Panc1 (cell line): ENCODE results near the gene NIPAL3. TPM values are rescaled to one million over a fixed set of nuclear protein-coding genes. Genes with fewer than 3 reads are reported as not detected.

Experiments used
- ATAC-seq: fragments of 200-7000 bp; cut with Tn5 transposase; 2 replicates; pipeline ENCODE4 v1.9.1; 2020; ENCODE audit warnings: mild to moderate bottlenecking, moderate library complexity
- BruUV-seq: library from RNA; stranded (reverse); fragments of 400-500 nt; replicated peaks from 2 replicates; lab custom pipeline; 2021; lab: Mats Ljungman, UMichigan
- CTCF ChIA-PET: fragments of 300-600 bp; sonication (Branson Sonifier 250); formaldehyde crosslinking; loops from one replicate; lab custom pipeline; 2022; ENCODE audit warnings: antibody characterized with exemption; lab: Charles Lee
- POLR2A ChIA-PET: fragments of 300-600 bp; sonication (Branson Sonifier 250); formaldehyde crosslinking; loops from one replicate; lab custom pipeline; 2022; ENCODE audit warnings: antibody characterized with exemption; lab: Charles Lee
- DNase-seq: peaks from one replicate; pipeline ENCODE4 v3.0.0-alpha.2; 2010; ENCODE audit warnings: low read depth, low spot score
- H3K27ac ChIP-seq: 2 replicates; pipeline ENCODE4 v1.5.1; 2011; ENCODE audit warnings: mild to moderate bottlenecking, low read length, inconsistent platforms
- H3K27me3 ChIP-seq: fragments of 200-500 bp; sonication (Bioruptor generic); 2 replicates; pipeline ENCODE4 v1.6.0; 2014; ENCODE audit warnings: low read length, inconsistent platforms; ENCODE audit not compliant: control insufficient read depth, insufficient read depth
- H3K36me3 ChIP-seq: fragments of 200-500 bp; sonication (Bioruptor generic); 2 replicates; pipeline ENCODE4 v1.5.1; 2014; ENCODE audit warnings: inconsistent platforms, mild to moderate bottlenecking, low read length, moderate library complexity; ENCODE audit not compliant: control insufficient read depth, insufficient read depth
- H3K4me1 ChIP-seq: 2 replicates; pipeline ENCODE4 v1.5.1; 2011; ENCODE audit warnings: inconsistent platforms, mild to moderate bottlenecking, low read length, moderate library complexity; ENCODE audit not compliant: control insufficient read depth, insufficient read depth
- H3K4me3 ChIP-seq, 2 experiments: 2 replicates each; pipeline ENCODE4 v1.5.1; 2011 to 2012; ENCODE audit warnings: low read depth in 2 of 2, low read length in 2 of 2, mild to moderate bottlenecking in 2 of 2, inconsistent platforms in 1 of 2, moderate library complexity in 1 of 2
- H3K9me3 ChIP-seq: fragments of 200-500 bp; sonication (Bioruptor generic); 2 replicates; pipeline ENCODE4 v1.5.1; 2014; ENCODE audit warnings: low read depth, mild to moderate bottlenecking, inconsistent platforms, low read length, moderate library complexity; ENCODE audit not compliant: control insufficient read depth, insufficient read depth
- POLR2AphosphoS5 ChIP-seq: IDR thresholded peaks from 2 replicates; pipeline ENCODE4 v1.6.1; 2012; ENCODE audit warnings: mild to moderate bottlenecking, low read depth, low read length, moderate library complexity
- TCF7L2 ChIP-seq: IDR thresholded peaks from 2 replicates; pipeline ENCODE4 v1.6.1; 2011; ENCODE audit warnings: mild to moderate bottlenecking, low read depth, low read length, inconsistent platforms
- in situ Hi-C: cut with HindIII; loops from 2 replicates; pipeline ENCODE4 v1.10.0; 2016; ENCODE audit warnings: low sequenced_read_pairs, low pct_unique_long_range_greater_than_20kb
- intact Hi-C: fragments of 100-400 bp; cut with micrococcal nuclease; formaldehyde crosslinking; loops from one replicate; pipeline ENCODE4 v1.10.0; 2022; ENCODE audit not compliant: unreplicated experiment
- total RNA-seq: library from RNA; stranded (reverse); gene quantifications from one replicate; pipeline ENCODE4 v1.2.1, GENCODE V29; 2021; ENCODE audit not compliant: unreplicated experiment
- TF ChIP-seq, protein P1 (sequence below), 2 experiments: IDR thresholded peaks; 2 replicates each; pipeline ENCODE4 v1.6.1; 2011 to 2012; ENCODE audit warnings: low read depth in 2 of 2, control low read depth in 1 of 2, low read length in 1 of 2, mild to moderate bottlenecking in 1 of 2, moderate library complexity in 1 of 2; ENCODE audit not compliant: insufficient read depth in 1 of 2
- TF ChIP-seq, protein P2 (sequence below): fragments of 450-650 bp; IDR thresholded peaks from 2 replicates; pipeline ENCODE4 v1.5.1; 2017; ENCODE audit warnings: mild to moderate bottlenecking

NIPAL3 gene
- total RNA-seq, 1 experiment from 2014 or later, result 13.6 TPM

DNA sequence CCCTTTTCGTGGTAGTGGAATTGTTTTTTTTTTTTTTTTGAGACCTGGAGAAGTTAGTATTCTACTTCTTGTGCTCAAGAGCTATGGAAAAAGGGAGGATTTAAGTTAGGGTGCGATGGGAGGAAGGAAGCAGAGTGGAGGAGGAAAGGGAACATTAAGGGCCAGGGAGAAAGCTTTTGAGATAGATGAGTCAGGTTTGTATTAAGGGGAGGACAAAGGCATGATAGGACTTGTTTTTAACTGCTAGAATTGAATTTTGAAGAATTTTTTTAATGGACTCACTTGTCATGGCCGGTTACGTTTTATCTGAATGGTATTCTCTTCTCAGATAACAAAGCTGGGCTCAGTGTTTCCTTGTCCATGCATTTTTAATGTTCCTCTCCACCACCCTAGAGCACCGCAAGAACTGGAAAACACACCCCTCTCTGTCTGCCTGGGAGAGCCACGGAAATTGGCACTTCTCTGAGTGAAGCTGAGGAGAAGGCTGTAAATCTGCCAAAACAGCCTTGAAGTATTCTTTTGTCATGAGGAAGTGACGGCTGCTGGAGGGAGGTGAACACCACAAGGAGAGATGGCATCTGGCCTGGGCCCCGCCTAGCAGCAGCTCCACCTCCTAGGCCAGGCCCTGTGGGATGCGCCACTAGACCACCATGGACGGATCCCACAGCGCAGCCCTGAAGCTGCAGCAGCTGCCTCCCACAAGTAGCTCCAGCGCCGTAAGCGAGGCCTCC lies 3.5 kb downstream of the NIPAL3 start:
- H3K27ac ChIP-seq, result no peak overlapping the region
- H3K27me3 ChIP-seq, result no peaks in the 10 kb centered on the region
- in situ Hi-C loops, result no loop called here
- H3K4me3 ChIP-seq, result no peak overlapping the region
- intact Hi-C loops, result loop anchor here (10.0 kb wide), 1 partner anchor 216 kb away; no protein-coding TSS in a partner anchor
- no peak for DNase-seq
- ChIA-PET POLR2A (interaction anchor here (0.7 kb wide), 2 partner anchors 28 to 149 kb away, joined by 9 to 11 read pairs; no protein-coding TSS in a partner anchor), CTCF (interaction anchor here (0.6 kb wide), 1 partner anchor 66 kb away, joined by 4 read pairs; no protein-coding TSS in a partner anchor)
- H3K9me3 ChIP-seq, result no peaks in the 10 kb centered on the region
- peaks cover 17% of the 10 kb centered on the region; the same call in 1 of the 2 replicates for H3K4me1 ChIP-seq
- BruUV-seq, result no TSS peak
- ATAC-seq, result no peak
- H3K36me3 ChIP-seq, result no peaks in the 10 kb centered on the region; the same call in 1 of the 2 replicates
- TF ChIP-seq, protein P1, sequence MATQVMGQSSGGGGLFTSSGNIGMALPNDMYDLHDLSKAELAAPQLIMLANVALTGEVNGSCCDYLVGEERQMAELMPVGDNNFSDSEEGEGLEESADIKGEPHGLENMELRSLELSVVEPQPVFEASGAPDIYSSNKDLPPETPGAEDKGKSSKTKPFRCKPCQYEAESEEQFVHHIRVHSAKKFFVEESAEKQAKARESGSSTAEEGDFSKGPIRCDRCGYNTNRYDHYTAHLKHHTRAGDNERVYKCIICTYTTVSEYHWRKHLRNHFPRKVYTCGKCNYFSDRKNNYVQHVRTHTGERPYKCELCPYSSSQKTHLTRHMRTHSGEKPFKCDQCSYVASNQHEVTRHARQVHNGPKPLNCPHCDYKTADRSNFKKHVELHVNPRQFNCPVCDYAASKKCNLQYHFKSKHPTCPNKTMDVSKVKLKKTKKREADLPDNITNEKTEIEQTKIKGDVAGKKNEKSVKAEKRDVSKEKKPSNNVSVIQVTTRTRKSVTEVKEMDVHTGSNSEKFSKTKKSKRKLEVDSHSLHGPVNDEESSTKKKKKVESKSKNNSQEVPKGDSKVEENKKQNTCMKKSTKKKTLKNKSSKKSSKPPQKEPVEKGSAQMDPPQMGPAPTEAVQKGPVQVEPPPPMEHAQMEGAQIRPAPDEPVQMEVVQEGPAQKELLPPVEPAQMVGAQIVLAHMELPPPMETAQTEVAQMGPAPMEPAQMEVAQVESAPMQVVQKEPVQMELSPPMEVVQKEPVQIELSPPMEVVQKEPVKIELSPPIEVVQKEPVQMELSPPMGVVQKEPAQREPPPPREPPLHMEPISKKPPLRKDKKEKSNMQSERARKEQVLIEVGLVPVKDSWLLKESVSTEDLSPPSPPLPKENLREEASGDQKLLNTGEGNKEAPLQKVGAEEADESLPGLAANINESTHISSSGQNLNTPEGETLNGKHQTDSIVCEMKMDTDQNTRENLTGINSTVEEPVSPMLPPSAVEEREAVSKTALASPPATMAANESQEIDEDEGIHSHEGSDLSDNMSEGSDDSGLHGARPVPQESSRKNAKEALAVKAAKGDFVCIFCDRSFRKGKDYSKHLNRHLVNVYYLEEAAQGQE (IDR thresholded peaks at IDR 0.05; ENCODE audit: insufficient read depth in 1 of 2, low read depth in 2 of 2, low read length in 1 of 2), result no peak
- no peak for TF ChIP-seq TCF7L2
- TF ChIP-seq, protein P2, sequence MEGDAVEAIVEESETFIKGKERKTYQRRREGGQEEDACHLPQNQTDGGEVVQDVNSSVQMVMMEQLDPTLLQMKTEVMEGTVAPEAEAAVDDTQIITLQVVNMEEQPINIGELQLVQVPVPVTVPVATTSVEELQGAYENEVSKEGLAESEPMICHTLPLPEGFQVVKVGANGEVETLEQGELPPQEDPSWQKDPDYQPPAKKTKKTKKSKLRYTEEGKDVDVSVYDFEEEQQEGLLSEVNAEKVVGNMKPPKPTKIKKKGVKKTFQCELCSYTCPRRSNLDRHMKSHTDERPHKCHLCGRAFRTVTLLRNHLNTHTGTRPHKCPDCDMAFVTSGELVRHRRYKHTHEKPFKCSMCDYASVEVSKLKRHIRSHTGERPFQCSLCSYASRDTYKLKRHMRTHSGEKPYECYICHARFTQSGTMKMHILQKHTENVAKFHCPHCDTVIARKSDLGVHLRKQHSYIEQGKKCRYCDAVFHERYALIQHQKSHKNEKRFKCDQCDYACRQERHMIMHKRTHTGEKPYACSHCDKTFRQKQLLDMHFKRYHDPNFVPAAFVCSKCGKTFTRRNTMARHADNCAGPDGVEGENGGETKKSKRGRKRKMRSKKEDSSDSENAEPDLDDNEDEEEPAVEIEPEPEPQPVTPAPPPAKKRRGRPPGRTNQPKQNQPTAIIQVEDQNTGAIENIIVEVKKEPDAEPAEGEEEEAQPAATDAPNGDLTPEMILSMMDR, result no peak

DNA sequence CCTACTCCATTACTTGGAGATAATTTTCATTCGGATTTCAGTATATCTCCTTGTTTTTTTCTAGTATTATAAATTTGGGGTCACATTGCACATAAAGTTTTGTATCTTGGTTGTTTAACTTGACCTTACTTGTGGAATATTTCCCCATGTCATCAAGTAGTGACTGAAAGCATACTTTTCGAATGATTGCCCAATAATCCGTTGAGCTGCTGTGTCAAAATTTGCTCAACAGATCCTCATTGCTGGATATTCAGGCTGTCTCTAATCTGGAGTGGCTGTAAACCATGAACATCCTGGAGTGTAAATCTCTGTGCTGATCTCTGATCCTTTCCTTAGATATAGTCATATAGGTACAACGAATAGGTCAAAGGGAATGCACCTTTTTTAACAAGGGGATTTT lies 4.9 kb downstream of the NIPAL3 start:
- in situ Hi-C loops, result no loop called here
- peaks cover 13% of the 10 kb centered on the region; the same call in 1 of the 2 replicates for H3K4me1 ChIP-seq
- ATAC-seq, result no peak
- H3K9me3 ChIP-seq, result no peaks in the 10 kb centered on the region
- no peaks in the 10 kb centered on the region for H3K27me3 ChIP-seq
- TF ChIP-seq, protein P2, result no peak
- TF ChIP-seq POLR2AphosphoS5, result no peak
- TF ChIP-seq, protein P1 (IDR thresholded peaks at IDR 0.05; ENCODE audit: insufficient read depth in 1 of 2, low read depth in 2 of 2, low read length in 1 of 2), result no peak
- no peaks in the 10 kb centered on the region; the same call in 1 of the 2 replicates for H3K36me3 ChIP-seq
- ChIA-PET POLR2A (no interaction called here), CTCF (interaction anchor here (0.6 kb wide), 1 partner anchor 26 kb away, joined by 3 read pairs; no protein-coding TSS in a partner anchor)
- no peak overlapping the region for H3K4me3 ChIP-seq
- no TSS peak for BruUV-seq
- H3K27ac ChIP-seq, result no peak overlapping the region
- intact Hi-C loops, result no loop called here
- no peak for DNase-seq
